GM12864 (cell line): ENCODE results near the gene ASNSD1.
"Not testable (repeated sequence)": the region's sequence is repeated elsewhere in the genome, so short reads cannot be mapped to it uniquely, and the experiment has no call there.

Source experiments
- DNase-seq: peaks from one replicate; pipeline ENCODE4 v3.0.0-alpha.2; 2011; ENCODE audit warnings: low read depth
- H3K4me3 ChIP-seq: 2 replicates; pipeline ENCODE4 v1.5.1; 2011; ENCODE audit warnings: mild to moderate bottlenecking, low read depth, low read length, control low read depth
- CTCF ChIP-seq: IDR thresholded peaks from 2 replicates; pipeline ENCODE4 v1.5.1; 2011; ENCODE audit warnings: low read depth, mild to moderate bottlenecking, moderate library complexity, low read length, control low read depth, inconsistent platforms; ENCODE audit errors: missing control alignments

The ASNSD1 gene

GRCh38 chr2:189659734-189660133 is 1.5 kb upstream of the ASNSD1 start:
- no peak for TF ChIP-seq CTCF
- DNase-seq, result no peak
- no peak overlapping the region for H3K4me3 ChIP-seq

GRCh38 chr2:189660803-189661147 is 484 bp upstream of the ASNSD1 start:
- H3K4me3 ChIP-seq, result no peak overlapping the region
- DNase-seq, result no peak
- TF ChIP-seq CTCF, result no peak

GRCh38 chr2:189661957-189662321 is 680 bp downstream of the ASNSD1 start:
- H3K4me3 ChIP-seq, result peak overlapping the region; percentile 92
- no peak for DNase-seq
- TF ChIP-seq CTCF, result no peak

GRCh38 chr2:189662669-189663226 is 1.5 kb downstream of the ASNSD1 start:
- H3K4me3 ChIP-seq, result peak overlapping the region; percentile 92

GRCh38 chr2:189663319-189663718 is 2.1 kb downstream of the ASNSD1 start:
- not testable (repeated sequence) for H3K4me3 ChIP-seq, DNase-seq

More at GRCh38 chr2:189662669-189663226, 1.5 kb downstream of the ASNSD1 start:
- no peak for TF ChIP-seq CTCF
- no peak for DNase-seq

GRCh38 chr2:189669913-189670312 is 8.7 kb downstream of the ASNSD1 start:
- no peak overlapping the region for H3K4me3 ChIP-seq
- DNase-seq, result no peak
- no peak for TF ChIP-seq CTCF

GRCh38 chr2:189673661-189674373 is 12.6 kb downstream of the ASNSD1 start:
- peak overlapping the region; percentile 69 for H3K4me3 ChIP-seq
- no peak for TF ChIP-seq CTCF
- DNase-seq, result no peak
